Muscle layer of duodenum (tissue), 2 donors: ENCODE measurements around the gene YPEL5.

Experiments
- H3K27ac ChIP-seq: one replicate; pipeline ENCODE4 v1.7.0; 2013; ENCODE audit warnings: mild to moderate bottlenecking, low read length
- H3K27me3 ChIP-seq: one replicate; pipeline ENCODE4 v1.7.0; 2013; ENCODE audit warnings: low read depth, mild to moderate bottlenecking, control low read depth, low read length
- H3K36me3 ChIP-seq, 2 donors: one replicate each; pipeline ENCODE4 v1.7.0; 2013; ENCODE audit warnings: low read length in 2 of 2, control low read depth in 1 of 2, mild to moderate bottlenecking in 1 of 2; ENCODE audit not compliant: insufficient read depth in 2 of 2, control insufficient read depth in 1 of 2
- H3K4me1 ChIP-seq, 2 donors: one replicate each; pipeline ENCODE4 v1.7.0; 2013; ENCODE audit warnings: low read length in 2 of 2, mild to moderate bottlenecking in 2 of 2, control low read depth in 1 of 2, moderate library complexity in 1 of 2; ENCODE audit not compliant: insufficient read depth in 2 of 2, control insufficient read depth in 1 of 2
- H3K4me3 ChIP-seq, 2 donors: one replicate each; pipeline ENCODE4 v1.7.0; 2013; ENCODE audit warnings: low read length in 2 of 2, low read depth in 1 of 2, mild to moderate bottlenecking in 1 of 2
- H3K9me3 ChIP-seq, 2 donors: one replicate each; pipeline ENCODE4 v1.7.0; 2013; ENCODE audit warnings: low read length in 2 of 2, control low read depth in 1 of 2, mild to moderate bottlenecking in 1 of 2; ENCODE audit not compliant: control insufficient read depth in 1 of 2
- donor health status: healthy.

The YPEL5 gene

GRCh38 chr2:30192314-30192713, 45.5 kb downstream of the YPEL5 start:
- Histone ChIP-seq H3K36me3 (no peaks in the 10 kb centered on the region), H3K4me3 (no peak overlapping the region), H3K27ac (no peak overlapping the region), H3K9me3 (no peaks in the 10 kb centered on the region), H3K4me1 (no peaks in the 10 kb centered on the region), H3K27me3 (no peaks in the 10 kb centered on the region)

DNA sequence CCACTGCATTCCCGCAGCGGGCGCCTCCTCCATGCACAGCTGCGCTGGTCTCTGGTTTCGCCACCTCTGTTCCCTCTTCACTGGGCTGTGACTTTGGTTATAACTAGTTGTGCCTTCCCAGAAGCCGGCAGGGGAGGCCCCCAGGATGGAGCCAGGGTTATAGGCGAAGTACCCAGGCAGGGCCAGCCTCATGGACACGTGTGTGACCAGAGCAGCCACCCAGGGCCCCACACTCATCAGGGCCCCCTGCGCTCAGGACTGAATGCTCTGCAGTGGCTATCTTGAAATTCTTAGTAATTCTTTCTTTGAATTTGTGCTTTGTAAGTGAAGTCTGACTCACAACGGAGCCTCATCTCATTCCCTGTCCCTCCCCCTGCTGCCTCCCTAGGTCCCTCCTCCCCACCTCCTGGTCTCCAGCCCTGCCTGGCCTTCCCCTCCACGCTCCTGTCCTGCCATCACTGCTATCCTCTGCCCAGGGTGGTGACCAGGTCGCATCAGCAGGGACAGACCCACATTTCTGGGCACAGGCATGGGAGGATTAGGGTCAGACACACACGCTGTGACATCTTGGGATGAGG, 46.4 kb downstream of the YPEL5 start:
- H3K36me3 ChIP-seq = no peaks in the 10 kb centered on the region
- H3K4me3 ChIP-seq = no peak overlapping the region
- H3K9me3 ChIP-seq = no peaks in the 10 kb centered on the region
- no peak overlapping the region for H3K27ac ChIP-seq
- no peaks in the 10 kb centered on the region for H3K27me3 ChIP-seq
- H3K4me1 ChIP-seq = no peaks in the 10 kb centered on the region

- Histone ChIP-seq H3K27ac (no peak overlapping the region), H3K4me1 (no peaks in the 10 kb centered on the region), H3K9me3 (no peaks in the 10 kb centered on the region), H3K27me3 (no peaks in the 10 kb centered on the region), H3K36me3 (no peaks in the 10 kb centered on the region), H3K4me3 (no peak overlapping the region)
Measured at GRCh38 chr2:30194421-30194820, 47.6 kb downstream of the YPEL5 start.

- Histone ChIP-seq H3K27ac (no peak overlapping the region), H3K9me3 (no peaks in the 10 kb centered on the region), H3K36me3 (no peaks in the 10 kb centered on the region), H3K4me1 (no peaks in the 10 kb centered on the region), H3K27me3 (no peaks in the 10 kb centered on the region), H3K4me3 (no peak overlapping the region)
Measured at GRCh38 chr2:30195016-30195415, 48.2 kb downstream of the YPEL5 start.

DNA sequence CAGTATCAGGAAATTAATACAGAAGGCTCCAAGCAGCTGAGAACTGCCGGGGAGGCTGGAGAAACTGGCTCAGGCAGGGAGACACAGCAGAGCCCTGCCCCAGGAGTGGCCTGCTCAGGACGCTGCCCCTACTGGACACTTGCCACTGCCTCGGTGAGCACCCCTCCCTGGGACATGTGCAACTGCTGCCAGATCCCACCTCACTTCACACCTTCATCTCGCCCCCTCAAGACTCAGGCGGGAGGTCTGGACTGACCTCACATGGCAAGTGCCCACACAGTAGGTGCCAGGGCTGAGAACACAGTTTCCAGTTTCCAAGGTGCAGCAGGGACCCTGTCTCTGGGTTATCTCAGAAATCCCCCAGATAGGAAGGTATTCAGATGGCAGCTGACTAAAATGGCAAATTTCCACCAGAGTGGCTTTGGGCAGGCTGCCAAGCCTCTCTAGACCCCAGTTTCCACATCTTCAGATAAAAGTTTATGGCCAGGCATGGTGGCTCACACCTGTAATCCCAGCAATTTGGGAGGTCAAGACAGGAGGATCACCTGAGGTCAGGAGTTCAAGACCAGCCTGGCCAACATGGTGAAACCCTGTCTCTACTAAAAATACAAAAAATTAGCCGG, 50.9 kb downstream of the YPEL5 start:
- Histone ChIP-seq H3K4me3 (no peak overlapping the region), H3K4me1 (peaks cover 0 to 7% of the 10 kb centered on the region in 2 donors), H3K36me3 (no peaks in the 10 kb centered on the region), H3K9me3 (no peaks in the 10 kb centered on the region), H3K27me3 (no peaks in the 10 kb centered on the region), H3K27ac (no peak overlapping the region)

- no peaks in the 10 kb centered on the region for H3K27me3 ChIP-seq
- H3K27ac ChIP-seq = no peak overlapping the region
- H3K9me3 ChIP-seq = no peaks in the 10 kb centered on the region
- H3K36me3 ChIP-seq = no peaks in the 10 kb centered on the region
- peaks cover 0 to 15% of the 10 kb centered on the region in 2 donors for H3K4me1 ChIP-seq
- no peak overlapping the region for H3K4me3 ChIP-seq
Measured at GRCh38 chr2:30201990-30202389, 55.2 kb downstream of the YPEL5 start.

- Histone ChIP-seq H3K27ac (no peak overlapping the region), H3K9me3 (no peaks in the 10 kb centered on the region), H3K27me3 (no peaks in the 10 kb centered on the region), H3K4me1 (peaks cover 0 to 15% of the 10 kb centered on the region in 2 donors), H3K36me3 (no peaks in the 10 kb centered on the region), H3K4me3 (no peak overlapping the region)
Measured at GRCh38 chr2:30203156-30203555, 56.3 kb downstream of the YPEL5 start.

- Histone ChIP-seq H3K36me3 (no peaks in the 10 kb centered on the region), H3K27me3 (no peaks in the 10 kb centered on the region), H3K27ac (no peak overlapping the region), H3K4me1 (peaks cover 0 to 20% of the 10 kb centered on the region in 2 donors), H3K4me3 (no peak overlapping the region), H3K9me3 (no peaks in the 10 kb centered on the region)
Measured at GRCh38 chr2:30204281-30204680, 57.5 kb downstream of the YPEL5 start.

- H3K9me3 ChIP-seq = no peaks in the 10 kb centered on the region
- no peaks in the 10 kb centered on the region for H3K36me3 ChIP-seq
- H3K27ac ChIP-seq = no peak overlapping the region
- peaks cover 0 to 20% of the 10 kb centered on the region in 2 donors for H3K4me1 ChIP-seq
- no peaks in the 10 kb centered on the region for H3K27me3 ChIP-seq
- no peak overlapping the region for H3K4me3 ChIP-seq
Measured at GRCh38 chr2:30205456-30205855, 58.6 kb downstream of the YPEL5 start.

GRCh38 chr2:30206461-30207430, 59.9 kb downstream of the YPEL5 start:
- Histone ChIP-seq H3K9me3 (no peaks in the 10 kb centered on the region), H3K27me3 (no peaks in the 10 kb centered on the region), H3K4me3 (no peak overlapping the region), H3K4me1 (peaks cover 0 to 18% of the 10 kb centered on the region in 2 donors), H3K27ac (no peak overlapping the region), H3K36me3 (no peaks in the 10 kb centered on the region)

GRCh38 chr2:30208453-30208852, 61.6 kb downstream of the YPEL5 start:
- no peaks in the 10 kb centered on the region for H3K9me3 ChIP-seq
- H3K4me1 ChIP-seq = peaks cover 0 to 8% of the 10 kb centered on the region in 2 donors
- no peak overlapping the region for H3K27ac ChIP-seq
- no peak overlapping the region for H3K4me3 ChIP-seq
- no peaks in the 10 kb centered on the region for H3K36me3 ChIP-seq
- no peaks in the 10 kb centered on the region for H3K27me3 ChIP-seq
